Karpas-422 (cell line): Measurements from ENCODE around the gene C14orf39. TPM values are rescaled to one million over a fixed set of nuclear protein-coding genes. Genes with fewer than 3 reads are reported as not detected.
"Not testable (repeated sequence)": the region's sequence is repeated elsewhere in the genome, so short reads cannot be mapped to it uniquely, and the experiment has no call there.

Source experiments
- DNase-seq: peaks from one replicate; pipeline ENCODE4 v3.0.0-alpha.2; 2015
- H2AFZ ChIP-seq: fragments of 200-600 bp; sonication (generic); 2 replicates; pipeline ENCODE4 v1.6.1; 2014; ENCODE audit warnings: antibody characterized with exemption, low read length, mixed read lengths
- H3K27ac ChIP-seq: fragments of 200-600 bp; sonication (generic); 2 replicates; pipeline ENCODE4 v1.5.1; 2014; ENCODE audit warnings: mild to moderate bottlenecking, low read length, moderate library complexity
- H3K27me3 ChIP-seq: fragments of 200-600 bp; sonication (generic); 2 replicates; pipeline ENCODE4 v1.6.1; 2014; ENCODE audit warnings: low read length, mixed read lengths
- H3K36me3 ChIP-seq: fragments of 200-600 bp; sonication (generic); 2 replicates; pipeline ENCODE4 v1.6.1; 2014; ENCODE audit warnings: low read length, mixed read lengths; ENCODE audit not compliant: insufficient read depth
- H3K4me1 ChIP-seq: fragments of 200-600 bp; sonication (generic); 2 replicates; pipeline ENCODE4 v1.6.1; 2014; ENCODE audit warnings: mild to moderate bottlenecking, low read length, mixed read lengths
- H3K4me2 ChIP-seq: fragments of 200-600 bp; sonication (generic); 2 replicates; pipeline ENCODE4 v1.6.1; 2014; ENCODE audit warnings: low read length, low read depth, mild to moderate bottlenecking; ENCODE audit not compliant: poor library complexity, severe bottlenecking
- H3K4me3 ChIP-seq: fragments of 200-600 bp; sonication (generic); 2 replicates; pipeline ENCODE4 v1.5.1; 2014; ENCODE audit warnings: mild to moderate bottlenecking, antibody characterized with exemption, low read length, mixed read lengths
- H3K79me2 ChIP-seq: fragments of 200-600 bp; sonication (generic); 2 replicates; pipeline ENCODE4 v1.6.1; 2014; ENCODE audit warnings: mild to moderate bottlenecking, low read length, mixed read lengths
- H3K9ac ChIP-seq: fragments of 200-600 bp; sonication (generic); 2 replicates; pipeline ENCODE4 v1.6.0; 2014; ENCODE audit warnings: low read length
- H3K9me2 ChIP-seq: fragments of 200-600 bp; sonication (generic), shearing (Covaris generic); replicated peaks from 2 replicates; pipeline ENCODE4 v1.6.0; 2014; ENCODE audit warnings: mild to moderate bottlenecking, low read length, moderate library complexity; ENCODE audit not compliant: insufficient read depth
- H3K9me3 ChIP-seq: fragments of 300-700, 200-600 bp; sonication (generic); 2 replicates; pipeline ENCODE4 v1.6.1; 2014; ENCODE audit warnings: low read length, mixed read lengths
- H4K20me1 ChIP-seq: fragments of 200-600 bp; sonication (generic); 2 replicates; pipeline ENCODE4 v1.6.1; 2014; ENCODE audit warnings: mild to moderate bottlenecking, antibody characterized with exemption, low read length, low read depth; ENCODE audit not compliant: insufficient read depth
- total RNA-seq: library from RNA; depleted of rRNA; stranded (reverse); fragments of >200 nt; shearing (Covaris generic); gene quantifications from 2 replicates; pipeline ENCODE4 v1.2.3, GENCODE V29; 2014; ENCODE audit warnings: low replicate concordance; rRNA removed

C14orf39 gene
- total RNA-seq, 1 experiment from 2014 or later: not detected

- H3K4me1 ChIP-seq, H3K4me2 ChIP-seq, DNase-seq, H3K9me2 ChIP-seq, H3K27ac ChIP-seq, H3K27me3 ChIP-seq, H3K36me3 ChIP-seq, H4K20me1 ChIP-seq, H3K4me3 ChIP-seq, H2AFZ ChIP-seq, H3K9ac ChIP-seq, H3K79me2 ChIP-seq, H3K9me3 ChIP-seq: not testable (repeated sequence)
These were observed 5.6 kb downstream of the C14orf39 start for GRCh38 chr14:60480248-60480647.

- DNase-seq: peak; percentile 62
- H3K9me2 ChIP-seq: no peaks in the 10 kb centered on the region
- H3K9me3 ChIP-seq: no peaks in the 10 kb centered on the region
- H3K4me1 ChIP-seq: peaks cover 14% of the 10 kb centered on the region
- 0 out of 2 replicates have a peak overlapping the region, but pooled peaks have one; percentile 1 for H2AFZ ChIP-seq
- peak overlapping the region; percentile 0 for H3K4me2 ChIP-seq
- no peaks in the 10 kb centered on the region for H3K27me3 ChIP-seq
- H3K4me3 ChIP-seq: no peak overlapping the region
- no peaks in the 10 kb centered on the region for H3K79me2 ChIP-seq
- no peaks in the 10 kb centered on the region for H4K20me1 ChIP-seq
- H3K9ac ChIP-seq: no peak overlapping the region
- no peaks in the 10 kb centered on the region for H3K36me3 ChIP-seq
- H3K27ac ChIP-seq: no peak overlapping the region
These were observed 30.0 kb downstream of the C14orf39 start for GRCh38 chr14:60455875-60456274.

- no peaks in the 10 kb centered on the region for H3K9me2 ChIP-seq
- H4K20me1 ChIP-seq: no peaks in the 10 kb centered on the region
- 0 out of 2 replicates have a peak, but pooled peaks cover 3% of the 10 kb centered on the region for H3K27me3 ChIP-seq
- no peak overlapping the region for H3K4me2 ChIP-seq
- no peaks in the 10 kb centered on the region for H3K79me2 ChIP-seq
- H3K27ac ChIP-seq: no peak overlapping the region
- H3K4me3 ChIP-seq: no peak overlapping the region
- no peak overlapping the region for H2AFZ ChIP-seq
- DNase-seq: no peak
- H3K4me1 ChIP-seq: no peaks in the 10 kb centered on the region
- no peak overlapping the region for H3K9ac ChIP-seq
- 0 out of 2 replicates have a peak, but pooled peaks cover 2% of the 10 kb centered on the region for H3K9me3 ChIP-seq
- no peaks in the 10 kb centered on the region for H3K36me3 ChIP-seq
These were observed 55.6 kb downstream of the C14orf39 start for GRCh38 chr14:60430276-60430675.

- no peak overlapping the region for H3K27ac ChIP-seq
These were observed 65.8 kb downstream of the C14orf39 start for GRCh38 chr14:60420050-60420449.

GRCh38 chr14:60397550-60397949 is 88.3 kb downstream of the C14orf39 start:
- not testable (repeated sequence) for H3K27me3 ChIP-seq, DNase-seq, H3K4me3 ChIP-seq, H3K79me2 ChIP-seq, H3K27ac ChIP-seq, H4K20me1 ChIP-seq, H3K9ac ChIP-seq, H2AFZ ChIP-seq, H3K9me2 ChIP-seq, H3K4me1 ChIP-seq, H3K36me3 ChIP-seq, H3K4me2 ChIP-seq, H3K9me3 ChIP-seq

More at GRCh38 chr14:60420050-60420449, 65.8 kb downstream of the C14orf39 start:
- Histone ChIP-seq H3K79me2 (no peaks in the 10 kb centered on the region), H3K9ac (no peak overlapping the region), H3K4me2 (no peak overlapping the region), H3K4me1 (no peaks in the 10 kb centered on the region), H3K9me3 (no peaks in the 10 kb centered on the region), H4K20me1 (no peaks in the 10 kb centered on the region), H3K4me3 (no peak overlapping the region), H3K36me3 (no peaks in the 10 kb centered on the region), H3K9me2 (no peaks in the 10 kb centered on the region), H2AFZ (no peak overlapping the region), H3K27me3 (no peaks in the 10 kb centered on the region)
- DNase-seq: no peak

GRCh38 chr14:60396718-60397343 is 89.0 kb downstream of the C14orf39 start:
- H3K36me3 ChIP-seq: no peaks in the 10 kb centered on the region
- no peaks in the 10 kb centered on the region for H3K4me1 ChIP-seq
- no peaks in the 10 kb centered on the region for H3K27me3 ChIP-seq
- H3K9me3 ChIP-seq: no peaks in the 10 kb centered on the region
- H3K9ac ChIP-seq: no peak overlapping the region
- H3K4me2 ChIP-seq: no peak overlapping the region
- no peaks in the 10 kb centered on the region for H3K79me2 ChIP-seq
- no peaks in the 10 kb centered on the region for H4K20me1 ChIP-seq
- no peak overlapping the region for H2AFZ ChIP-seq
- H3K27ac ChIP-seq: no peak overlapping the region
- H3K4me3 ChIP-seq: no peak overlapping the region
- no peak for DNase-seq
- H3K9me2 ChIP-seq: no peaks in the 10 kb centered on the region

Other genes starting within 250 kb of the C14orf39 start
- gene PPM1A, start 236.8 kb downstream of the C14orf39 start, total RNA-seq: 64.1 and 65.1 TPM in 2 replicates
- gene SIX6, start 23.1 kb upstream of the C14orf39 start, total RNA-seq: not detected in 2 replicates
- 0.18 and 0.56 TPM in 2 replicates for gene SIX1, start 163.4 kb upstream of the C14orf39 start, total RNA-seq
- 53.8 and 61.6 TPM in 2 replicates for gene SIX4, start 238.3 kb upstream of the C14orf39 start, total RNA-seq
- 166 and 230 TPM in 2 replicates for gene MNAT1, start 248.7 kb upstream of the C14orf39 start, total RNA-seq